ENCODE measurements around the gene ACTRT2. TPM values are rescaled to one million over a fixed set of nuclear protein-coding genes. Genes with fewer than 3 reads are reported as not detected.

The ACTRT2 gene
- total RNA-seq, 1 donor from 2014 or later, result not detected

DNA sequence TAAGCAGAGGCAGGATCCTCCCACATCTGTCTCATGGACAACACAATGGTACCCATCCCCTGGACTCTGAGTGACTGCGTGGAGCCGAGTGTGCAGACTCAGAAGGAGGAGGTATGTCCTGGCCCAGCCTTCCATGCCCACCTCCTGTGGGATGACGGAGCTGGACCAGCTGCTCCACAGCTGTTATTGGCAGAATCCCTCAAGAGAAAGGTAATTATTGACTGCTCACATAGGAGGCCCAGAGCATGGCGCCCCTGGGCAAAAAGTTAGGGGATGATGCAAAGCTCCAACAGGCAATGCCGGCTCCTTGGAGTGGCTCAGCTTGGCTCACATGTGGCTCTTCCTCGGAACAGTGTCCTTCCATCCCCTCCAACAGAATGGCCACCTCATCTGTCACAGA is 12.2 kb upstream of the ACTRT2 start:
- TF ChIP-seq, protein P1, sequence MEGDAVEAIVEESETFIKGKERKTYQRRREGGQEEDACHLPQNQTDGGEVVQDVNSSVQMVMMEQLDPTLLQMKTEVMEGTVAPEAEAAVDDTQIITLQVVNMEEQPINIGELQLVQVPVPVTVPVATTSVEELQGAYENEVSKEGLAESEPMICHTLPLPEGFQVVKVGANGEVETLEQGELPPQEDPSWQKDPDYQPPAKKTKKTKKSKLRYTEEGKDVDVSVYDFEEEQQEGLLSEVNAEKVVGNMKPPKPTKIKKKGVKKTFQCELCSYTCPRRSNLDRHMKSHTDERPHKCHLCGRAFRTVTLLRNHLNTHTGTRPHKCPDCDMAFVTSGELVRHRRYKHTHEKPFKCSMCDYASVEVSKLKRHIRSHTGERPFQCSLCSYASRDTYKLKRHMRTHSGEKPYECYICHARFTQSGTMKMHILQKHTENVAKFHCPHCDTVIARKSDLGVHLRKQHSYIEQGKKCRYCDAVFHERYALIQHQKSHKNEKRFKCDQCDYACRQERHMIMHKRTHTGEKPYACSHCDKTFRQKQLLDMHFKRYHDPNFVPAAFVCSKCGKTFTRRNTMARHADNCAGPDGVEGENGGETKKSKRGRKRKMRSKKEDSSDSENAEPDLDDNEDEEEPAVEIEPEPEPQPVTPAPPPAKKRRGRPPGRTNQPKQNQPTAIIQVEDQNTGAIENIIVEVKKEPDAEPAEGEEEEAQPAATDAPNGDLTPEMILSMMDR (IDR thresholded peaks at IDR 0.05; ENCODE audit: insufficient read depth, low read length, poor library complexity, severe bottlenecking), result no peak
- no peaks in the 10 kb centered on the region for H3K36me3 ChIP-seq (ENCODE audit: control insufficient read depth, insufficient read depth, low read length)
- DNase-seq (ENCODE audit: low read depth), result no peak
- H3K4me3 ChIP-seq (ENCODE audit: low read depth, low read length), result no peak overlapping the region
- peaks cover 27% of the 10 kb centered on the region for H3K27me3 ChIP-seq (ENCODE audit: control insufficient read depth, insufficient read depth, low read length)

DNA sequence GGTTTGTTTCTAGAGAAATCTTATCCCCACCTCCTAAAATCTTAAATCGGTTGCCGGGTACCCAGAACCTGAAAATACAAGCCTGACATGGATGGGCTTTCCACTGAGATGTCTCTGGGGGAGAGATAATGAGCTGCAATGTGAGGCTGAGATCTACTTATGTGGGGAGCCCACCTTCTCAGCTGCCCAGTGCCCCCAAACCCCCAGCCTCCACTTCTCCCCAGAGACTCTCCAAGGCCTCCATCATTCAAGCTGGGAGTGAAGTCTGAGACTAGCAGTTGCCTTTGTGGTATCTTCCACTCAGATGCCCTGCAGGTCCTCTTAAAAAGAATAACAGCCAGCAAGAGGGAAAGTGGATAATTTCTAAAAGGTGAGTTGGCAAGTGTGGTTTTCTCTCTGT is 11.7 kb upstream of the ACTRT2 start:
- H3K4me3 ChIP-seq (ENCODE audit: low read depth, low read length), result no peak overlapping the region
- no peak for DNase-seq (ENCODE audit: low read depth)
- H3K27me3 ChIP-seq (ENCODE audit: control insufficient read depth, insufficient read depth, low read length), result peaks cover 31% of the 10 kb centered on the region
- H3K36me3 ChIP-seq (ENCODE audit: control insufficient read depth, insufficient read depth, low read length), result no peaks in the 10 kb centered on the region
- TF ChIP-seq, protein P1 (IDR thresholded peaks at IDR 0.05; ENCODE audit: insufficient read depth, low read length, poor library complexity, severe bottlenecking), result no peak

DNA sequence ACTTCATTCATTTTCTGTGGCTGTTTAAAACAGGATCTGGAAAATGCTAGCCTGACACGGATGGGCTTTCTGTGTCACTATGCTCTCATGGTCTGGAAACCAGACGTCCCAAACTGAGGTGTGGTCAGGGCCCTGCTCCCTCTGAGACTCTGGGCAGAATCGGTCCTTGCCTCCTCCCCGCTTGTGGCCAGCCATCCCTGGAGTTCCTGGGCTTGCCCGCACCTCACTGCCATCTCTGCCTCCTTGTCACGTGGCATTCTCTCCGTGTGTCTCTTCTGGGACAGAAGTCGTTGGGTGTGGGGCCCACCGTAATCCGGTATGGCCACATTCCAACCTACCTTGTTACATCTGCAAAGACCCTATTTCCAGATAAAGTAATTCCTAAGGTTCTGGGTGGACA is 10.1 kb upstream of the ACTRT2 start:
- H3K27me3 ChIP-seq (ENCODE audit: control insufficient read depth, insufficient read depth, low read length), result peaks cover 38% of the 10 kb centered on the region
- TF ChIP-seq, protein P1 (IDR thresholded peaks at IDR 0.05; ENCODE audit: insufficient read depth, low read length, poor library complexity, severe bottlenecking), result no peak
- no peak overlapping the region for H3K4me3 ChIP-seq (ENCODE audit: low read depth, low read length)
- H3K36me3 ChIP-seq (ENCODE audit: control insufficient read depth, insufficient read depth, low read length), result no peaks in the 10 kb centered on the region
- DNase-seq (ENCODE audit: low read depth), result no peak

DNA sequence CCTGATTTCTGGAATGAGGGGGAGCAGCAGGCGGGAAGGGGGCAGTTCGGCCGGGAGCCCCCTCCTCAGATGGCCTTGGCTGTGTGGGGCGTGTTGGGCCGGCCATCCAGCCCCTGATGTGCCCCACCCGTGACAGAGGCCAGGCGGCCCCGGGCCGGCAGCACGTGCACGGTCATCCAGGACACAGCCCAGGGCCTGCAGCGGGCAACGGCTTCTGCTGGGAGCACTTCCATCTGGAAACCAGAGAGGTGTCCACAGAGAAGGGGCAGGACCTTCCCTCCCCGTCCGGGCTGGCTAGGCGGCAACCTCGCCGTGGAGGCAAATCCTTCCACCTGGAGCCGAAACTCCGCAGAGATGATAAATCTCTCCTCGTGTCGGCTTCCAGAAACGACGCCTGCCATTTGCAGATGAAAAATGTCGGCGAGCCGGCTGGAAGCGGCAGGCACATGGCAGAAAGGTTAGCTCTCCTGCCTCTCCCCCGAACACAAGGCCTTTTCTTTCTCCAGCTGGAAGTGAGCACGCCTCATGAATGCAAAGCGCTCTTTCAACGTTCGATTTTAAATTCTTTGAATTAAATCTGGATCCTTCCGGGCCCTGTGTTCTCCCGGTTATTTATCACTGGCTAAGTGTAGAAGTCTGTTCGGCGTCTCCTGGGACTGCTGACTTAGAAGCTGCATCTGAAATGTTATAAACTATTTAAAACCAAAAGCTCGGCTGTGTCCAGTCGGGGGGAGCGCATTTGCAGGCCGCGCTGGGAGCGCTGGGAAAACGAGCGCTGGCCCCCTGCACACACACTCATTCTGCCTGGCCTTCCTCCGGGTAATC is 9.4 kb upstream of the ACTRT2 start:
- TF ChIP-seq, protein P1 (IDR thresholded peaks at IDR 0.05; ENCODE audit: insufficient read depth, low read length, poor library complexity, severe bottlenecking), result no peak
- DNase-seq (ENCODE audit: low read depth), result no peak
- peaks cover 38% of the 10 kb centered on the region for H3K27me3 ChIP-seq (ENCODE audit: control insufficient read depth, insufficient read depth, low read length)
- H3K36me3 ChIP-seq (ENCODE audit: control insufficient read depth, insufficient read depth, low read length), result no peaks in the 10 kb centered on the region
- H3K4me3 ChIP-seq (ENCODE audit: low read depth, low read length), result no peak overlapping the region

DNA sequence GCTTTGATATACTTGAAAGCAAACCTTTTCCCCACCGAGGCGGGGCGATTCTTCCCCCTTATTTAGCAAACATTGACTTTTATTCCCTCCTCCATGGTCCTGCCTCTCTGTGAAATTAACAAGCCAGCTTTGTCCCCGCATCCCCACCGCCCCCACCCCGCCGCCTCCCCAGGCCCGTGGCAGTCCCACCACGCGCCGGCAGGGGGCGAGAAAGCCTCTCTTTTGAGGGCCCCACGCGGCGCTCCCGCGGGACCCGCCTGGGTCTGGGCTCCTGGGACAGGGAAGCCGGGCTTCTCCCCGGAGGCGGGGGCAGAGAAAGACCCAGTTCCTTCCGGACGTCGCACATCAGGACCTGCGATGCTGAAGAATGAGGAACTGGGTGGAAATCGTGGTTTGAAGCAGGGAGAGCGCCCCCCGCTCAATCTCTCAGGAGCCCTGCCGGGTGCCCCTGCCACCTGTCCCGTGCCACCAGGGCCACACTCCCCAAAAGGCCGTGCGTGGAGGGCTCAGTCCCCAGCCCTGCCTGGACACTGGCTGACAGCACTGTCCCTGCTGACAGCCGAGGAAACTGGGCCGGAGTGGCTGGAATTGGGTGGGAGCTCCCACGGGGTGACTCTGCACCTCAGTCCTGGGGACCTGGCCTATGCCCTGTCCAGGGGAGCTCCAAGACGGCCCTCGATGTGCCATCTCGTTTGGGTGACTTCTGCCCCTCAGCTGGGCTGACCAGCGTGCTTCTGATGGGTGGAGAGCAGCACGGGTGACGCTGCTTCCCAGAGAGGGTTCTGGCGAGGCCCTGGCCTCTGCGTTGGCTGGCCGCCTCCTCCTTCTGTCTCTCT is 8.6 kb upstream of the ACTRT2 start:
- Histone ChIP-seq H3K27me3 (ENCODE audit: control insufficient read depth, insufficient read depth, low read length) (peaks cover 38% of the 10 kb centered on the region), H3K4me3 (ENCODE audit: low read depth, low read length) (no peak overlapping the region), H3K36me3 (ENCODE audit: control insufficient read depth, insufficient read depth, low read length) (no peaks in the 10 kb centered on the region)
- TF ChIP-seq, protein P1 (IDR thresholded peaks at IDR 0.05; ENCODE audit: insufficient read depth, low read length, poor library complexity, severe bottlenecking), result peak; percentile 66
- DNase-seq (ENCODE audit: low read depth), result no peak

All from kidney epithelial cell (primary cell).